HepG2 (cell line): Measurements from ENCODE around the gene GPATCH3. TPM values are rescaled to one million over a fixed set of nuclear protein-coding genes. Genes with fewer than 3 reads are reported as not detected.
A peak's percentile ranks its signal among the peaks of the same experiment; 100 is the strongest.

Source experiments
- ATAC-seq: fragments of 200-7000 bp; cut with Tn5 transposase; 3 replicates; pipeline ENCODE4 v1.9.1; 2020; ENCODE audit warnings: mild to moderate bottlenecking, moderate library complexity
- BruUV-seq: library from RNA; stranded (reverse); fragments of 400-500 nt; replicated peaks from 2 replicates; lab custom pipeline; 2021; lab: Mats Ljungman, UMichigan
- CTCF ChIA-PET: fragments of 300-600 bp; formaldehyde crosslinking; extraction: SDS; loops from one replicate; lab custom pipeline; 2021; ENCODE audit warnings: low total read pairs, inconsistent platforms, low intra/inter-chr PET ratio; lab: Yijun Ruan, JAX
- POLR2A ChIA-PET: fragments of 350-600 bp; sonication (Branson Sonifier 250); formaldehyde crosslinking; loops from one replicate; lab custom pipeline; 2020; ENCODE audit warnings: antibody characterized with exemption, inconsistent platforms; lab: Yijun Ruan, JAX
- DNase-seq: peaks from one replicate; pipeline ENCODE4 v3.0.0-alpha.2; 2015; ENCODE audit warnings: low spot score
- FAIRE-seq: peaks from 3 replicates; lab custom pipeline; 2011; peaks lifted over from hg19 to GRCh38; lab: Jason Lieb, UNC
- H2AFZ ChIP-seq: one replicate; pipeline ENCODE4 v1.6.1; 2011; ENCODE audit warnings: low read length, inconsistent platforms
- H3K27ac ChIP-seq: fragments of 300-600 bp; 3 replicates; pipeline ENCODE4 v1.8.0; 2011; ENCODE audit warnings: mixed run types, mild to moderate bottlenecking, mixed read lengths, low read length, inconsistent platforms; ENCODE audit not compliant: insufficient read depth; ENCODE audit errors: extremely low read length
- H3K27me3 ChIP-seq, 2 experiments: fragments of 200-600 bp in 1 of 2; 2 replicates in 1 of 2; 3 replicates in 1 of 2; pipeline versions ENCODE4 v1.6.0 to v1.8.0; 2011; ENCODE audit warnings: low read length in 2 of 2, mild to moderate bottlenecking in 2 of 2, moderate library complexity in 2 of 2, inconsistent platforms in 1 of 2; ENCODE audit not compliant: insufficient read depth in 2 of 2, control insufficient read depth in 1 of 2
- H3K36me3 ChIP-seq, 2 experiments: fragments of 200-600 bp in 1 of 2; replicated peaks in 1 of 2; 2 replicates in 1 of 2; 3 replicates in 1 of 2; pipeline versions ENCODE4 v1.5.1 to v1.8.0; 2011; ENCODE audit warnings: low read length in 2 of 2, inconsistent platforms in 1 of 2; ENCODE audit not compliant: insufficient read depth in 2 of 2, control insufficient read depth in 1 of 2
- H3K4me1 ChIP-seq: 2 replicates; pipeline ENCODE4 v1.5.1; 2012; ENCODE audit warnings: low read length, inconsistent platforms; ENCODE audit not compliant: insufficient read depth
- H3K4me2 ChIP-seq: 2 replicates; pipeline ENCODE4 v1.6.0; 2011; ENCODE audit warnings: low read depth, low read length, inconsistent platforms
- H3K4me3 ChIP-seq, 3 experiments: fragments of 200-600 bp in 1 of 3; sonication (generic), shearing (Covaris generic) in 1 of 3; replicated peaks in 1 of 3; 2 replicates each; pipeline ENCODE4 v1.5.1; 2011 to 2016; ENCODE audit warnings: low read length in 3 of 3, inconsistent platforms in 2 of 3, low read depth in 2 of 3, mild to moderate bottlenecking in 2 of 3, control low read depth in 1 of 3, mixed read lengths in 1 of 3; ENCODE audit not compliant: insufficient read depth in 1 of 3
- H3K79me2 ChIP-seq: one replicate; pipeline ENCODE4 v1.6.1; 2011; ENCODE audit warnings: low read length, inconsistent platforms; ENCODE audit not compliant: insufficient read depth
- H3K9ac ChIP-seq: 2 replicates; pipeline ENCODE4 v1.6.0; 2011; ENCODE audit warnings: mild to moderate bottlenecking, low read depth, low read length, inconsistent platforms; ENCODE audit not compliant: insufficient read depth
- H3K9me3 ChIP-seq: 2 replicates; pipeline ENCODE4 v1.5.1; 2012; ENCODE audit warnings: mild to moderate bottlenecking, low read length
- H4K20me1 ChIP-seq: 2 replicates; pipeline ENCODE4 v1.6.0; 2011; ENCODE audit warnings: inconsistent platforms, mild to moderate bottlenecking, low read length, moderate library complexity; ENCODE audit not compliant: insufficient read depth
- CEBPB ChIP-seq: IDR thresholded peaks from 2 replicates; pipeline ENCODE4 v1.6.1; 2011; ENCODE audit warnings: low read depth, low read length, improper control_type of control experiment, borderline replicate concordance
- ESRRA ChIP-seq: sonication (generic); formaldehyde crosslinking; IDR thresholded peaks from 2 replicates; pipeline ENCODE4 v1.5.1; 2020; ENCODE audit warnings: mild to moderate bottlenecking, low read depth, missing genetic modification reagents
- IRF1 ChIP-seq: sonication (generic); formaldehyde crosslinking; IDR thresholded peaks from 2 replicates; pipeline ENCODE4 v1.4.0; 2020; ENCODE audit warnings: low read depth, mild to moderate bottlenecking, missing genetic modification reagents
- KLF16 ChIP-seq, 2 experiments: sonication (generic) in 1 of 2; formaldehyde crosslinking in 1 of 2; IDR thresholded peaks; 2 replicates each; pipeline versions ENCODE4 v1.6.1 to v1.8.0; 2016 to 2023; ENCODE audit warnings: missing genetic modification reagents in 2 of 2, missing compliant biosample characterization in 1 of 2
- MAFK ChIP-seq, 2 experiments: IDR thresholded peaks in 1 of 2; conservative IDR thresholded peaks in 1 of 2; 2 replicates each; pipeline ENCODE4 v1.6.1; 2011; ENCODE audit warnings: improper control_type of control experiment in 2 of 2, low read length in 2 of 2
- NFIC ChIP-seq: IDR thresholded peaks from 2 replicates; pipeline ENCODE4 v1.6.1; 2012; ENCODE audit warnings: mild to moderate bottlenecking, low read length, inconsistent platforms
- PRPF4 ChIP-seq: fragments of 200-400 bp; formaldehyde crosslinking; IDR thresholded peaks from 2 replicates; pipeline ENCODE4 v1.6.1; 2016; ENCODE audit warnings: low read length, low read depth; ENCODE audit not compliant: poor library complexity, severe bottlenecking
- SP5 ChIP-seq: IDR thresholded peaks from 2 replicates; pipeline ENCODE4 v1.6.1; 2016; ENCODE audit warnings: low read depth, borderline replicate concordance
- SRY ChIP-seq: sonication (generic); formaldehyde crosslinking; IDR thresholded peaks from 2 replicates; pipeline ENCODE4 v1.8.0; 2022; ENCODE audit warnings: mild to moderate bottlenecking, missing genetic modification reagents
- TOE1 ChIP-seq: sonication (generic); formaldehyde crosslinking; IDR thresholded peaks from 2 replicates; pipeline ENCODE4 v1.4.0; 2020; ENCODE audit warnings: mild to moderate bottlenecking, missing genetic modification reagents
- ZKSCAN1 ChIP-seq: fragments of 150-350 bp; IDR thresholded peaks from 2 replicates; pipeline ENCODE4 v1.6.1; 2014; ENCODE audit warnings: low read length
- ZMYM3 ChIP-seq: sonication (generic); formaldehyde crosslinking; IDR thresholded peaks from 2 replicates; pipeline ENCODE4 v1.5.1; 2020; ENCODE audit warnings: mild to moderate bottlenecking, missing genetic modification reagents
- ZNF20 ChIP-seq: sonication (generic); formaldehyde crosslinking; IDR thresholded peaks from 2 replicates; pipeline ENCODE4 v1.4.0; 2020; ENCODE audit warnings: mild to moderate bottlenecking, moderate library complexity, missing genetic modification reagents
- ZNF224 ChIP-seq: sonication (generic); formaldehyde crosslinking; IDR thresholded peaks from 2 replicates; pipeline ENCODE4 v1.5.0; 2020; ENCODE audit warnings: mild to moderate bottlenecking, missing genetic modification reagents
- ZNF530 ChIP-seq: sonication (generic); formaldehyde crosslinking; IDR thresholded peaks from 2 replicates; pipeline ENCODE4 v1.5.0; 2020; ENCODE audit warnings: low read depth, mild to moderate bottlenecking, missing genetic modification reagents
- ZNF547 ChIP-seq: sonication (generic); formaldehyde crosslinking; IDR thresholded peaks from 2 replicates; pipeline ENCODE4 v1.5.1; 2020; ENCODE audit warnings: mild to moderate bottlenecking, missing genetic modification reagents
- ZNF678 ChIP-seq: sonication (generic); formaldehyde crosslinking; IDR thresholded peaks from 2 replicates; pipeline ENCODE4 v1.4.0; 2020; ENCODE audit warnings: mild to moderate bottlenecking, missing genetic modification reagents
- ZNF703 ChIP-seq: sonication (generic); formaldehyde crosslinking; IDR thresholded peaks from 2 replicates; pipeline ENCODE4 v1.5.1; 2020; ENCODE audit warnings: missing genetic modification reagents, mild to moderate bottlenecking, moderate library complexity, borderline replicate concordance
- ZNF709 ChIP-seq: sonication (generic); formaldehyde crosslinking; IDR thresholded peaks from 2 replicates; pipeline ENCODE4 v1.5.0; 2020; ENCODE audit warnings: mild to moderate bottlenecking, missing genetic modification reagents
- ZNF768 ChIP-seq: sonication (generic); formaldehyde crosslinking; IDR thresholded peaks from 2 replicates; pipeline ENCODE4 v1.4.0; 2020; ENCODE audit warnings: missing genetic modification reagents
- WGBS: methylation state at CpG from one replicate; pipeline ENCODE4 v1.1.6; 2017; ENCODE audit warnings: low lambda C conversion rate; 5-methylcytosine and 5-hydroxymethylcytosine counted together
- in situ Hi-C: cut with HindIII; loops from 2 replicates; pipeline ENCODE4 v1.10.0; 2017; ENCODE audit warnings: low pct_unique_long_range_greater_than_20kb; ENCODE audit not compliant: extremely low pct_ligation_motif_present
- intact Hi-C: fragments of 100-400 bp; cut with micrococcal nuclease; formaldehyde crosslinking; loops from one replicate; pipeline ENCODE4 v1.10.0; 2022; ENCODE audit not compliant: unreplicated experiment
- polyA plus RNA-seq, 8 experiments: library from polyadenylated mRNA; depleted of rRNA in 3 of 8; stranded (reverse) in 7 of 8; unstranded in 1 of 8; fragments of >200 nt; fragmentation: Illumina TruSeq in 4 of 8; extraction: Trizol in 4 of 8; gene quantifications; 2 replicates each; pipeline versions ENCODE4 v1.2.1 to v1.2.3, GENCODE V29; 2011 to 2016; ENCODE audit warnings: low read depth in 4 of 8, missing spikeins in 1 of 8, mixed read lengths in 1 of 8; ENCODE audit not compliant: insufficient read depth in 1 of 8
- total RNA-seq, 5 experiments: library from RNA; depleted of rRNA; stranded (reverse); fragments of >200 nt; fragmentation: Illumina TruSeq; extraction: Trizol; gene quantifications; 2 replicates each; pipeline ENCODE4 v1.2.3, GENCODE V29; 2016; ENCODE audit warnings: low read depth in 1 of 5

GPATCH3 gene
- total and polyA plus RNA-seq, 2 of the 13 experiments (the other 11 are each of a cell fraction or from before 2014, with no cell fraction given) = 8.3 to 11.0 TPM

GRCh38 chr1:26949926-26950319 is 49.7 kb upstream of the GPATCH3 start:
- Histone ChIP-seq H3K79me2 (no peaks in the 10 kb centered on the region), H3K27me3 (no peaks in the 10 kb centered on the region), H3K4me1 (peaks cover 62% of the 10 kb centered on the region), H3K36me3 (peaks cover 10 to 15% of the 10 kb centered on the region in 2 experiments; a peak in 4 of 5 replicates), H3K9me3 (no peaks in the 10 kb centered on the region), H3K27ac (no peak overlapping the region), H4K20me1 (no peaks in the 10 kb centered on the region), H3K4me2 (no peak overlapping the region), H2AFZ (no peak overlapping the region), H3K4me3 (no peak overlapping the region), H3K9ac (no peak overlapping the region)
- ChIA-PET CTCF (no interaction called here), POLR2A (interaction anchor here (0.5 to 1.8 kb wide), 7 partner anchors 9 to 60 kb away, joined by 3 to 5 read pairs (median 3); partner anchors contain the start of genes GPN2, KDF1, NR0B2 and TRNP1)
- ATAC-seq (no peak), FAIRE-seq (no peak), DNase-seq (no peak)
- TF ChIP-seq ZKSCAN1 (no peak), ZNF224 (CRISPR knock-in tag) (no peak), ZNF703 (CRISPR knock-in tag) (no peak)
- BruUV-seq = no TSS peak
- 100% methylated on average over 3 of the region's 3 CpGs for WGBS
- in situ Hi-C loops (no loop called here), intact Hi-C loops (no loop called here)

DNA sequence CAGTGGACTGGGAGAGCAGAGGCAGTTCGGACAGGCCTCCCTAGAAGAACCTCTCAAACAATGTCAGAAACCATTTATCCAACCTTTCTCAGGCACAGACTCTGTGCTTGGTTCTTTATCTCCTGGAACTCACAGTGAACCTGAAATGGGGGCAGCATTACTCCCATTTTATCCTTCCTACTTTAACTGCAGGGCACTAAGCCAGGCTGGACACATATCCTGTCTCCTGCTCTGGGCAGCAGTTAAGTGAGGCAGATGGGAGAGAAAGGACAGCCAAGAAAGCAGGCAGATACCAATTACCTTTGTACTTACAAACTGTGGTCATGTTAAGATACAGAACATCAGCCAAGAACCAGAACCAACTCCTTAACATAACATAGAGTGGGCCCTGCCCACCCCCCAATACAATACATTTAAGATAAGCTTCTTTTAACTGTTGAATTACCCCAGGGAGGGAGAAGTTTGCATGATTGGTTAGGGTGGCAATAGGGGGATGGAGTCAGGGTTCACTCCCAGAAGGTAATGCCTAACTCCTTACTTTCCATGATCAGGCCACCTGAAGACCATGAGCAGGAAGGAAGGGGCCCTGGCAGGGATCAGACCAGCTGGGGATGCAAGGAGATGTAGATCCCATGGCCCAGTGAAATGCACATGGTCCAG is 49.1 kb upstream of the GPATCH3 start:
- Histone ChIP-seq H3K36me3 (peaks cover 11 to 15% of the 10 kb centered on the region in 2 experiments; a peak in 4 of 5 replicates), H3K4me2 (no peak overlapping the region), H4K20me1 (no peaks in the 10 kb centered on the region), H2AFZ (no peak overlapping the region), H3K27me3 (no peaks in the 10 kb centered on the region), H3K4me1 (peaks cover 68% of the 10 kb centered on the region), H3K4me3 (no peak overlapping the region), H3K9ac (no peak overlapping the region), H3K27ac (peak overlapping the region; percentile 63), H3K9me3 (no peaks in the 10 kb centered on the region), H3K79me2 (no peaks in the 10 kb centered on the region)
- 100% methylated on average over 1 of the region's 1 CpG for WGBS
- intact Hi-C loops = no loop called here
- no peak for DNase-seq
- POLR2A ChIA-PET = interaction anchor here (1.1 to 12.9 kb wide), 5 partner anchors 11 to 59 kb away, joined by 3 to 371 read pairs (median 5); partner anchors contain the start of genes GPN2, NR0B2 and TRNP1
- in situ Hi-C loops = no loop called here
- FAIRE-seq = no peak
- CTCF ChIA-PET = no interaction called here
- BruUV-seq = no TSS peak
- no peak for ATAC-seq
- TF ChIP-seq ZNF20 (no peak), KLF16 (CRISPR knock-in tag; IDR thresholded peaks at IDR 0.05) (no peak), PRPF4 (no peak), IRF1 (no peak), ESRRA (0 out of 2 replicates have a peak, but pooled peaks have one; percentile 18), ZNF768 (no peak), TOE1 (CRISPR knock-in tag) (no peak), ZNF530 (no peak), ZNF547 (no peak), NFIC (no peak), ZNF678 (no peak), MAFK (conservative IDR thresholded peaks at IDR 0.05 in 1 of 2, IDR thresholded peaks at IDR 0.05 in 1 of 2; ENCODE audit: low read length in 2 of 2) (no peak), SRY (CRISPR knock-in tag) (no peak), ZMYM3 (CRISPR knock-in tag) (no peak), CEBPB (no peak), SP5 (CRISPR knock-in tag) (no peak), ZNF709 (no peak)
